Putamen (tissue), 1 donor: ENCODE results near the gene ZDHHC11.
"Not testable (repeated sequence)": the region's sequence is repeated elsewhere in the genome, so short reads cannot be mapped to it uniquely, and the experiment has no call there.

Experiments
- DNase-seq: peaks from one replicate; pipeline ENCODE4 v3.0.0-alpha.2; 2016; ENCODE audit warnings: low spot score

The ZDHHC11 gene

DNA sequence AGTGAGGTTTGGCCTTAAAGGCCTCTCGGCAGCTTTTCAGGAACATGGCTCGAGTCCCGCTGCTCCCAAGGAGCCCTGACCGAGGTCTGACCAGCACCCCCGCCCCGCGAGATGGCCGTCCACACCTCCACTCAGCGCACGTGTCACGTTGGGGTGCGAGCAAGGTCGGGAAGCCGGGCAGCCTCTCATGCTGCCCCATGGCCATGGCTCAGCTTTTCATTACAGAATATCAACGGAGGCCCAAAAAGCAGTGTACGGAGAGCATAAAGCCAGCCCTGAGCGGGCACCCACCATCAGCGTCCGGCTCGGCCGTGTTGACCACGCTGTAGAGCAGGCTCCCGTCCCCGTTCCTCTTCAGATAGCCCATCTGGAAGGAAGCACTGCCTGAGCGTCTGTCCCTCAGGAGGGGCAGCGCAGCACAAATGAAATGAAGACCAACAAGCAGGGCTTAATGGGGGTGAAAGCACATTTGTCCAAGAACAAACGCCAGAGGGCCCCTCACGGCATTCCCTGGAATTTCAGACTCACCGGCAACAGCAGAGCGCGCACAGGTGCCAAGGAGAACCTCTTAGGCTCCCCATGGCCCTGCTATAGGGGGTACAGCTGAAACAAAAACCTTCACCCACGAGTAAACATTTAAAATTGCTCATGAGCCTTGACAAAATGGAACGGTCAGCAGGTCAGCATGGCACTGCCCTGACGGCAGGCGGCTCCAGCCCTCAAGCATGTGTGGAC lies 30.2 kb upstream of the ZDHHC11 start:
- DNase-seq: no peak

DNA sequence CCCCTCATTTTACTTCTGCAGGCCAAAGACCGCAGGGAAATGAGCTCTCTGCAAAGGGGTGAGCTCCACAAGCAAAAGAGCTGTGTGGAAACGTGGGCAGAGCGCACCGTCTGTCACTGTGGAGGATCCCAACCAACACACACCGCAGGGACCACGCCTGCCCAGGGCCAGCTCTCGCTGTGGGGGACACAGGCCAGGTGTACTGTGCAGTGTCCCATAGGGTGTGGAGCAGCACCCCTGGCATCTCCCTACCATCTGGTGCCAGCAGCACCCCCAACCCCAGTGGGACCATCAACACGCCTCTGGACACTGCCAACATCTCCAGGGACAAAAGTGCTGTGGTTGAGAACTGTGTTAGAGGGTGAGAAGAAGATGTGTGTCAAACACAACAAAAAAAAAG lies 27.9 kb upstream of the ZDHHC11 start:
- not testable (repeated sequence) for DNase-seq

DNA sequence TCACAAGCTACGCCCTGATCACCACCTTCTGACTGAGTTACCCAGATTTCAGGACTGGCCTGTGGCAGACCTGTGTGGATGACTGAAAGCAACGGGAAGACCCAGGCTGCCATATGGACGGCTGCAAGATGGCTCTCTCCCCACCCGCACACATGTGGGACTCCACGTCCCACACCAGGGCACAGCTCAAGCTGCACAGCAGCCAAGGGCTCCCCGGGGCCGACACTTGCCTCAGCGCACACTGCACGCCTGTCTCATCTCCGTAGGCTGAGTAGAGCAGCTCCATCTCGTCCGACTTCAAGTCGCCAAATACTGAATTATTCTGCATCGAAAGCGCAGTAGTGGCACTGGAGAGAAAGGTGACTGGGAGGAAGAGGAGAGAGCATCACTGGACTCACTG lies 27.3 kb upstream of the ZDHHC11 start:
- DNase-seq: no peak

DNA sequence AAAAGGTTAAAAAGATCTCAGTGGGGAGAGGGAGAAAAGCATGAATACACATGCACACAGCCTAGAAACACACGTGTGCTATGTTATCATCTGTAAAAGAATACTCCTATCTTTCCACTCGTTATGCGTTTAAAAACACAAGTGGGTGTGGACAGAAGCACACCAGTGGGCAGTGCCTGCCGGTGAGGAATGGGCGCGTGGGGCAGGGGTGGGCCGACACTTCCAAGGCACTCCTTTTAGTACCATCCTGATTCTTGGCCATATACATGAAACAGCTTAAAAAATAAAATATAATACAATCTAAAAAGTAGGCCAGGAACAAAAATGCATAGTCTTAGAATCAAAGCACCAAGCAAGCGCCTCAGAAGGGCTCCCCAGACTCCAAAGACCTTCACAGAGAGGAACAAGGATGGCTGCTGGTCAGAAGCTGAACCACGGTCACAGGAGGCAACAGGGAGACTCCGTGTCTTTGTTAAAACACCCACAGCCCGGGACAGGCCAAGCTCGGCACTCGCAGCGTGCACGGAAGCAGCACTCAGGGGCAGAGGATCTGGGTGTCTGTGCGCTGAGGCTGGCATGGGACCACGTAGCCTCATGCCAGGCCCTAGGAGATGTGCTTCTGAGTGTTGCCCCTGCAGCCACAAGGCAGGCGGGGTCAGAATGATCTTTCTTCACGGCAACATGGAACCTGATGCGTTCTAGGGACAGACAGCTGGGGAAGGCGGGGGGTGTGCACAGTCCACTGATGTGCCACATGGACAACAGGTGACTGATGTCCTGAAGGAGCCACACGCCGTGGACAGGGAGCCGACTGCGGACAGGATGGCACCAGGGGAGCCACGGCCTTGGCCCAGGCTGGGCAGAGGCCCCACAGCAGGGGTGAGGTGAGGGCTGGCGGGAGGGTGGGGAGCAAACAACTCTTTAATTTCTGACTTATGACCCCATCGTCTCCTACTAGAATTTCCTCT lies 25.9 kb upstream of the ZDHHC11 start:
- no peak for DNase-seq

DNA sequence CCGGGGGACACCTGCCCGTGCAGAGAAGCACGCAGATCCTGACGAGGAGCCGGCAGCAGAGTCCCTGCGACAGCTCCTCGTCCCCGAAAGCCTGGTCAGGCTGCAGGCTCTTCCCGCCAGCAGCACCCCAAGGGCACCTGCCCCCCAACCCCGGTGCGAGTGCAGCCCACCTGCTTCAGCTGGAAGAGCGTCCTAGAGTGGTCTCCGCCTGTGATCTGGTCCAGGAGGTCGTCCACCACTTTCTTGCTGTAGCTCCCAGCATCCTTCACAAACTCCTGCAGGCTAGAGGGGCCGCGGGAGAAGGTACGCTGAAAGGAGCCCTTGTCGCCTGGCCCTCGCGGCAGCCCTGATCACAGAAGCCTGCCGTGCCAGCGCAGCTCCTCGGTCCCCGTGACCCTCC lies 25.1 kb upstream of the ZDHHC11 start:
- no peak for DNase-seq

- DNase-seq: no peak
Observed at GRCh38 chr5:873328-873727, 22.5 kb upstream of the ZDHHC11 start.

- DNase-seq: no peak
Observed at GRCh38 chr5:872301-872700, 21.5 kb upstream of the ZDHHC11 start.

GRCh38 chr5:871596-872298 lies 21.0 kb upstream of the ZDHHC11 start:
- DNase-seq: no peak

GRCh38 chr5:870956-871355 lies 20.2 kb upstream of the ZDHHC11 start:
- DNase-seq: no peak

GRCh38 chr5:868428-869135 lies 17.8 kb upstream of the ZDHHC11 start:
- no peak for DNase-seq

DNA sequence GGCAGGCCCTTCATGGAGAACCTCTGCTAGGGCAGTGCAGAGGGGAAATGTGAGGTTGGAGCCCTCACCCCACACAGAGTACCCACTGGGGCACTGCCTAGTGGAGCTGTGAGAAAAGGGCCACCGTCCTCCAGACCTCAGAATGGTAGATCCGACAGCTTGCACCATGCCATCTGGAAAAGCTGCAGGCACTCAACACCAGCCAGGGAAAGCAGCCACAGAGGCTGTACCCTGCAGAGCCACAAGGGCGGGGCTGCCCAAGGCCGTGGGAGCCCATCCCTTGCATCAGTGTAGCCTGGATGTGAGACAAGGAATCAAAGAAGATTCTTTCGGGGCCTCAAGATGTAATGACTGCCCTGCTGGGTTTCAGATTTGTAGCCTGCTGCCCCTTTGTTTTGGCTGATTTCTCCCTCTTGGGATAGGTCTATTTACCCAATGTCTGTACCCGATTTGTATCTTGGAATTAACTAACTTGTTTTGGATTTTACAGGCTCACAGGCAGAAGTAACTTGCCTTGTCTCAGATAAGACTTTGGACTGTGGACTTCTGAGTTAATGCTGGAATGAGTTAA lies 16.6 kb upstream of the ZDHHC11 start:
- no peak for DNase-seq

DNA sequence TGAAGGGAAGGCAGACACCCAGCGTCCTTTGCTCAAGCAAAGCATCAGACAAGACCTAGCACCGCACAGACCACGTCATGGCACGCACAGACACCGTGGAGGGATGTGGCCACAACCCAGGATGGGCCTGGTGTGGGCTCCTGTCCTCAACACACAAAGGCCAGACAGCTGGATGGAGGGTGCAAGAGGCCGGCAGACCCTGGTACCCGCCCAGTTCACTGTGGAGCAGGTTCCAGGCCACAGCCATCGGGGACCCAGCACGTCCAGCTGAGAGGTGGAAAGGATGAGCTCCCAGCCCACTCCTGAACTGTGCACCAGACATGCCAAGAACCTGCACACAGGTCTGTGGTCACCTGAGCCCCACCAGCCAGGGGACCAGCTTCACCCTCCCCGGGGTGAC lies 15.0 kb upstream of the ZDHHC11 start:
- DNase-seq: no peak

GRCh38 chr5:865168-865521 lies 14.4 kb upstream of the ZDHHC11 start:
- no peak for DNase-seq

- no peak for DNase-seq
Observed at GRCh38 chr5:864492-865167, 13.8 kb upstream of the ZDHHC11 start.

DNA sequence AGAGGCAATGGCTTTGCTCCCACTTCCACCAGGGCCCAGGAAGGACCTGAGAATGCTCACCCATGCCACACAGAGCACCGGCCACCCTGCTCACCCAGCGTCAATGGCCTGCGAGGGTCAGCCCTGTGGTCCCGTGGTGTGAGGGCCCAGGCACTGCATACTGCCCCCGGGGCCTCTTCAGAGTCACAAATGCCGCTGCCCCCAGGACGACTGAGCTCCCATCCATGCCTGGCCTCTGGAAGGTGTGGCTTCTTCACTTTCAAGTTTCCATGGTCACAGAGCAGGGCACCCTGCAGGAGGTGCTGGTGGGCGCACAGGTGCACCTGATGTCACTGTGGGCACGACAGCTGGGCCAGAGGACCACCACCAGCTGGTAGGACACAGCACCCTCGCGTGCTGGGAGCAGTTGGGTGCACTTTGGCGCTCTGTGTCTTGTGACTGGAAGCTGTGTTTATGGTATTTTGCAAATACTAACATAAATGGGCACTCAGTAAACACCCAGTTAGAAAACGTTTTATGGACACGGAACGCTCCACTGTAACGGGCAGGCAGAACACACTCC lies 12.5 kb upstream of the ZDHHC11 start:
- DNase-seq: no peak

GRCh38 chr5:862367-863243 lies 11.8 kb upstream of the ZDHHC11 start:
- DNase-seq: peak; percentile 28

DNA sequence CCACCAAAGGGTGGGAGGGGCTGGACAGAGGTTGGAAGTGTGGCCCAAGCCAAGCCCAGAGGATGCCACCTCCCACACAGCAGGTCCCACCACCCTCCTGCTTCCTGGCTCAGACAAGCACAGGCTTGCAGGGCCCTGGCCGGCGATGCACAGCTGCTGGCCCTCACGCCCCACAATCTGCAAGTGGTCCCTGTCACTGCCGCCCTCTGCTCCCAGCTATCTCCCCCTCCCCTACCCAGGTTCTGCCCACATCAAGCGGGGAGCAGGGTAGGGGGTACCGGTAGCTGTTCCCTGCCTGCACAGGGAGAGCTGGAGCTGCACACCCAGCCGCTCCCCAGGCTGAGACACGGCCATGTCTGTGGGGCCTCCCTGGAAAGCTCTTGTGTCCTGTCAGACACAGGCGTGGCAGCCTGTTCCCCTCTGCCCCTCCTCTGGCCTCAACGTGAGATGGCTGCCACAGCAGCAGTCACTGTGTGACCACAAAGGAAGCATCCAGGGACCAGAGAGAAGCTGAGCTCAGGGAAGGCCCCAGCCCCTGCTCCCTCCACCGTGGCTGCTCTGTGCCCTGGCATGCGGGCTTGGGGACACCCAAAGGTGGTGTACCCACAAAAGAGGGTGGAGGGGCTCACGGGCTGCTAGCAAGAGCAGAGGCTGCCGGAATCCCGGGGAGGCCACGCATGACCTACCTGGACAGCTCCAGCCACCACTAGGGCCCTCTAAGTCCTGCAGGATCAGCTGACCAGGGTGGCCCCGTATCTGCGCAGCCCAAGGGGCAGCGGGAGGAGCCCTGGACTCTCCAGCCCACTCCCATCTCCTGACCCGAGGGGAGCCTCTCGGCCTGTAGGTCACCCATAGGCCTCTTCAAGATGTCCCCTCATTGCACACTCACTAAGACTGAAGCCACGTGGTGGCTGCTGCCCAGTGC lies 10.9 kb upstream of the ZDHHC11 start:
- DNase-seq: no peak

DNA sequence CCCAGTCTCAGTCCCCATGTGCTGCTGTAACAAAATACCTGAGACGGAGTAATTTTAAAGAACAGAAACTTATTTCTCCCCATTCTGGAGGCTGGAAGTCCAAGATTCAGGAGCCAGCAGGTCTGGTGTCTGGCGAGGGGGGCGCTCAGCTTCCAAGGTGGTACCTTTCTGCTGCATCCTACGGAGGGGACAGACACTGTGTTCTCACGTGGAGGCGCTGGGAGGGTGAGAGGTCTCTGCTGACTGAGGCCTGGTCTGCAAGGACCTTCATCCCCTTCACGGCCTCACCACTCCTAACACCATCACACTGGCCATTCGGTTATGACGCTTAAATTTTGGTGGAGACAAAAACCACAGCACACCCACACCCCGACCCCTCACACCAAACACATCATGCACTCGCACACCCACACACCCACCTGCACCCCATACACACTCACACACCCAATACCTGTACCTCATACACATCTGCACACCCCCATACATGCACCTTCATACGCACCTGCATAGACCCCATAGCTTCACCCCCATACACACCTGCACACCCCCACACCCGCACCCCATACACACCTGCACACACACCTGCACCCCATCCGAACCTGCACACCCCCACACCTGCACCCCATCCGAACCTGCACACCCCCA lies 9.8 kb upstream of the ZDHHC11 start:
- no peak for DNase-seq
